Urothelium cell line (cell line): ENCODE data around the gene HMCES.
"Not testable (repeated sequence)": the region's sequence is repeated elsewhere in the genome, so short reads cannot be mapped to it uniquely, and the experiment has no call there.

Experiments
- DNase-seq: peaks from one replicate; pipeline ENCODE4 v3.0.0; 2011; ENCODE audit warnings: low spot score, mixed read lengths
- FAIRE-seq: peaks from 2 replicates; lab custom pipeline; 2011; peaks lifted over from hg19 to GRCh38; lab: Jason Lieb, UNC

HMCES gene

GRCh38 chr3:129256270-129256669 lies 22.4 kb upstream of the HMCES start:
- DNase-seq (no peak), FAIRE-seq (no peak)

- FAIRE-seq (no peak), DNase-seq (no peak)
These were observed 21.1 kb upstream of the HMCES start for GRCh38 chr3:129257609-129258008.

GRCh38 chr3:129259612-129260477 lies 18.8 kb upstream of the HMCES start:
- FAIRE-seq: no peak

GRCh38 chr3:129260606-129261005 lies 18.1 kb upstream of the HMCES start:
- DNase-seq (no peak), FAIRE-seq (no peak)

More at GRCh38 chr3:129259612-129260477, 18.8 kb upstream of the HMCES start:
- no peak for DNase-seq

- DNase-seq (no peak), FAIRE-seq (no peak)
These were observed 16.8 kb upstream of the HMCES start for GRCh38 chr3:129261894-129262293.

GRCh38 chr3:129263161-129263910 lies 15.3 kb upstream of the HMCES start:
- FAIRE-seq: no peak

GRCh38 chr3:129264994-129265393 lies 13.7 kb upstream of the HMCES start:
- not testable (repeated sequence) for DNase-seq, FAIRE-seq

More at GRCh38 chr3:129263161-129263910, 15.3 kb upstream of the HMCES start:
- DNase-seq: no peak

GRCh38 chr3:129266651-129267050 lies 12.0 kb upstream of the HMCES start:
- FAIRE-seq: no peak
- DNase-seq: no peak

GRCh38 chr3:129268396-129268795 lies 10.3 kb upstream of the HMCES start:
- DNase-seq: no peak
- no peak for FAIRE-seq

GRCh38 chr3:129271674-129272073 lies 7.0 kb upstream of the HMCES start:
- FAIRE-seq (no peak), DNase-seq (no peak)

GRCh38 chr3:129276385-129276784 lies 2.3 kb upstream of the HMCES start:
- DNase-seq (no peak), FAIRE-seq (no peak)

GRCh38 chr3:129277829-129278271 lies 820 bp upstream of the HMCES start:
- DNase-seq (peak; percentile 7), FAIRE-seq (no peak)

GRCh38 chr3:129278966-129279906 lies 566 bp downstream of the HMCES start:
- DNase-seq: peak; percentile 61
- FAIRE-seq: no peak

GRCh38 chr3:129280183-129280582 lies 1.5 kb downstream of the HMCES start:
- FAIRE-seq: no peak
- no peak for DNase-seq

GRCh38 chr3:129281726-129282125 lies 3.1 kb downstream of the HMCES start:
- DNase-seq (no peak), FAIRE-seq (no peak)

- DNase-seq (no peak), FAIRE-seq (no peak)
These were observed 4.2 kb downstream of the HMCES start for GRCh38 chr3:129282727-129283327.

- DNase-seq (no peak), FAIRE-seq (no peak)
These were observed 7.4 kb downstream of the HMCES start for GRCh38 chr3:129286081-129286480.

GRCh38 chr3:129288446-129288845 lies 9.8 kb downstream of the HMCES start:
- DNase-seq: no peak
- FAIRE-seq: no peak

GRCh38 chr3:129289201-129289921 lies 10.7 kb downstream of the HMCES start:
- no peak for FAIRE-seq
- no peak for DNase-seq
